ENCODE data around the gene CAPN10. TPM values are rescaled to one million over a fixed set of nuclear protein-coding genes. Genes with fewer than 3 reads are reported as not detected.

Gene CAPN10
- total RNA-seq, 4 donors from 2014 or later = 6.8 to 12.2 (median 7.5) TPM

GRCh38 chr2:240624950-240625621 is 38.6 kb downstream of the CAPN10 start, which contains the start of gene GPR35:
GPR35 (plus strand) TSS chr2:240625480; CDS start chr2:240629953, 4,473 bp downstream.
- ATAC-seq (no peak), DNase-seq (peak in 1 of 2 donors; percentile 5)
- TF ChIP-seq CTCF (IDR thresholded peaks at IDR 0.05 in 4 of 5, conservative IDR thresholded peaks at IDR 0.05 in 1 of 5) (no peak), POLR2A (IDR thresholded peaks at IDR 0.05) (no peak)
- intact Hi-C loops (cut with DNase I; ENCODE audit: low total_unique reads) (no loop called here), in situ Hi-C loops (cut with MboI; ENCODE audit: low sequenced_read_pairs in 4 of 4) (no loop called here)
- Histone ChIP-seq H3K27ac (no peak within 1 kb of the TSS), H3K4me1 (no peaks in the 10 kb centered on the region), H3K36me3 (no peaks in the 10 kb centered on the region), H3K27me3 (no peaks in the 10 kb centered on the region), H3K4me3 (no peak within 1 kb of the TSS), H3K9me3 (no peaks in the 10 kb centered on the region)

- no peak for TF ChIP-seq POLR2A (IDR thresholded peaks at IDR 0.05)
- no peak for TF ChIP-seq CTCF (IDR thresholded peaks at IDR 0.05 in 4 of 5, conservative IDR thresholded peaks at IDR 0.05 in 1 of 5)
- Histone ChIP-seq H3K9me3 (no peaks in the 10 kb centered on the region), H3K4me1 (no peaks in the 10 kb centered on the region), H3K27me3 (no peaks in the 10 kb centered on the region), H3K4me3 (no peak overlapping the region), H3K36me3 (no peaks in the 10 kb centered on the region), H3K27ac (no peak overlapping the region)
- peak in 1 of 2 donors; percentile 13 for DNase-seq
- in situ Hi-C loops (cut with MboI; ENCODE audit: low sequenced_read_pairs in 4 of 4) = no loop called here
- intact Hi-C loops (cut with DNase I; ENCODE audit: low total_unique reads) = no loop called here
- no peak for ATAC-seq
Observed at GRCh38 chr2:240626531-240627300, 40.2 kb downstream of the CAPN10 start.

- no peak overlapping the region for H3K4me3 ChIP-seq
- H3K27me3 ChIP-seq = no peaks in the 10 kb centered on the region
- in situ Hi-C loops (cut with MboI; ENCODE audit: low sequenced_read_pairs in 4 of 4) = no loop called here
- no peaks in the 10 kb centered on the region for H3K9me3 ChIP-seq
- no peak overlapping the region for H3K27ac ChIP-seq
- no peaks in the 10 kb centered on the region for H3K4me1 ChIP-seq
- ATAC-seq (no peak), DNase-seq (peak; percentile 1 to 8)
- TF ChIP-seq POLR2A (IDR thresholded peaks at IDR 0.05) (no peak), CTCF (IDR thresholded peaks at IDR 0.05 in 4 of 5, conservative IDR thresholded peaks at IDR 0.05 in 1 of 5) (no peak)
- H3K36me3 ChIP-seq = no peaks in the 10 kb centered on the region
- intact Hi-C loops (cut with DNase I; ENCODE audit: low total_unique reads) = no loop called here
Observed at GRCh38 chr2:240627736-240628506, 41.4 kb downstream of the CAPN10 start.

- no peaks in the 10 kb centered on the region for H3K9me3 ChIP-seq
- in situ Hi-C loops (cut with MboI; ENCODE audit: low sequenced_read_pairs in 4 of 4) (no loop called here), intact Hi-C loops (cut with DNase I; ENCODE audit: low total_unique reads) (no loop called here)
- H3K4me3 ChIP-seq = no peak overlapping the region
- no peaks in the 10 kb centered on the region for H3K36me3 ChIP-seq
- DNase-seq (no peak), ATAC-seq (no peak)
- H3K27ac ChIP-seq = no peak overlapping the region
- no peaks in the 10 kb centered on the region for H3K4me1 ChIP-seq
- H3K27me3 ChIP-seq = no peaks in the 10 kb centered on the region
- TF ChIP-seq CTCF (IDR thresholded peaks at IDR 0.05 in 4 of 5, conservative IDR thresholded peaks at IDR 0.05 in 1 of 5) (no peak), POLR2A (IDR thresholded peaks at IDR 0.05) (no peak)
Observed at GRCh38 chr2:240628507-240628807, 41.9 kb downstream of the CAPN10 start.
